HL-60/S4 treated with phorbol 12-myristate 13-acetate at 8.2 ng/mL for 4 days and 3 days (cell line): ENCODE results near the gene SLPI.

Experiments used
- in situ Hi-C: fragments of 300-500 bp; cut with MboI; formaldehyde crosslinking; loops from 2 replicates; pipeline ENCODE4 v1.15.0; 2022; ENCODE audit warnings: low sequenced_read_pairs

The SLPI gene

DNA sequence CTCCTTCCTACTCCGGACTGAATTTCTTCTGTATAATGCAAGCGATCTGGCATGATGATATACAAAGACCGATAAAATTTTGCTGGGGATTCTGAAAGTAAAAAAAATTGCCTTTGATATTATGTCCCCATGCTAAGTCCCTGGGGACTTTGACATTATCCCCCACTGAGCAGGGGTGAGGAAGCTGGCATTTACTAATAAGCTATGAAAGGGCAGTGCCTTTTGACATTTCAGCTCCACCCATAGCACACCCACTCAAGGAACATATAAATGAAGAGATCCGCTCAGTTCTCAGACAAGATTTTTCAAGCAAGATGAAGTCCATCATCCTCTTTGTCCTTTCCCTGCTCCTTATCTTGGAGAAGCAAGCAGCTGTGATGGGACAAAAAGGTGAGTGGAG lies 33.3 kb downstream of the SLPI start, which contains the start of gene SEMG2:
SEMG2 (plus strand) TSS at position 298 of the 400 bp plus-strand sequence; CDS start at position 315, 17 bp downstream.
- in situ Hi-C loops, result no loop called here

DNA sequence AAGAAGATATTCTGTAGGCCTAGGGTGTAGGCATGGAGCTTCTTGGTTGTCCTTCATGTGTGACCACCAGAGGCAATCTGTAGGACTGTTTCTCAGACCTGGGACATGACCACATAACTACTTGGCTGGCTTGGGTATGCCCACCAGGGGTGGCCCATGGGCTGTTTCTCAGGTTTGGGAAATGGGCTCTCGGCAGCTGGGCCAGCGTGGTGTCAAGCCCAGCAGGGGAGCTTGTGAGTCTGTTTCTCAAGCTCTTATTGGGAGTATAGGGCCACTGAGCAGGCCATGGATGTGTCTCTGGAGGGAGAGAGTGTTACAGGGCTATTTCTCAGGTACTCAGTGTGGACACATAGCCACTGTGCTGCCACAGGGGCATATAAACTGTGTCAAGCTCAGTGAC lies 35.7 kb downstream of the SLPI start:
- in situ Hi-C loops, result no loop called here

DNA sequence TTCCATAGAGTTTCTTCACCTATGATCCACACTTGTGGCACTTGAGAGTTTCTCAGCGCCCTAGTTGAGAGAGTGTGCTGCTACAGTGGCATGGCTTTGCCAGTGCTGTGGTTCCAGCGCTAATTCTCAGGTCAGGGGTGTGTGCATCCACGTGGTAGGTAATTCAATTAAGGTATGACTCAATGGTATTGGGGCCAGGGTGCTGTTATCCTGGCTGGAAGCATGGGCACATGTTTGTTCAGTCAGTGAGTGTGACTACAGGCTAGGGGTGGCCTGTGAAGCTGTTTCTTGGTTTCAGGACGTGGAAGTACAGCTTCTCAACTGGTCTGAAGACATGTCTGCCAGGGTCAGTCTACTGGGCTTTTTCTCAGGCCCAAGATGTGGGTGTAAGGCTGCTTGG lies 36.2 kb downstream of the SLPI start:
- in situ Hi-C loops, result no loop called here

DNA sequence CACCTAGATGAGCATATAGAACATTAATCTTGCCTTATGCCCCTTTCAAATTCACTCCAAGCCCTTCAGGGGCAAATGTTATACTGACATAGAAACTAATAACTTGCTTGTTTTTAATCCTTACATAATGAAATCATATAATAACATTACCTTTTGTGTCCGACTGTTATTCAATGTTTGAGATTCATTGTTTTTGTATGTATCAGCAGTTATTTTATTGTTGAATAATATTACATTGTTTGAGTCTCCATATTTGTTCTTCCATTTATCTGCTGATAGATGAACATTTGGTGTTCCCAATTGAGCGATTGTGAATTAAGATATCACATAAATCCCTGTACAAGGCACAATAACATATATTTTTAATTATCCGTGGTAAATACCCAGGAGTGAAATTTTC lies 41.5 kb downstream of the SLPI start:
- in situ Hi-C loops, result no loop called here

DNA sequence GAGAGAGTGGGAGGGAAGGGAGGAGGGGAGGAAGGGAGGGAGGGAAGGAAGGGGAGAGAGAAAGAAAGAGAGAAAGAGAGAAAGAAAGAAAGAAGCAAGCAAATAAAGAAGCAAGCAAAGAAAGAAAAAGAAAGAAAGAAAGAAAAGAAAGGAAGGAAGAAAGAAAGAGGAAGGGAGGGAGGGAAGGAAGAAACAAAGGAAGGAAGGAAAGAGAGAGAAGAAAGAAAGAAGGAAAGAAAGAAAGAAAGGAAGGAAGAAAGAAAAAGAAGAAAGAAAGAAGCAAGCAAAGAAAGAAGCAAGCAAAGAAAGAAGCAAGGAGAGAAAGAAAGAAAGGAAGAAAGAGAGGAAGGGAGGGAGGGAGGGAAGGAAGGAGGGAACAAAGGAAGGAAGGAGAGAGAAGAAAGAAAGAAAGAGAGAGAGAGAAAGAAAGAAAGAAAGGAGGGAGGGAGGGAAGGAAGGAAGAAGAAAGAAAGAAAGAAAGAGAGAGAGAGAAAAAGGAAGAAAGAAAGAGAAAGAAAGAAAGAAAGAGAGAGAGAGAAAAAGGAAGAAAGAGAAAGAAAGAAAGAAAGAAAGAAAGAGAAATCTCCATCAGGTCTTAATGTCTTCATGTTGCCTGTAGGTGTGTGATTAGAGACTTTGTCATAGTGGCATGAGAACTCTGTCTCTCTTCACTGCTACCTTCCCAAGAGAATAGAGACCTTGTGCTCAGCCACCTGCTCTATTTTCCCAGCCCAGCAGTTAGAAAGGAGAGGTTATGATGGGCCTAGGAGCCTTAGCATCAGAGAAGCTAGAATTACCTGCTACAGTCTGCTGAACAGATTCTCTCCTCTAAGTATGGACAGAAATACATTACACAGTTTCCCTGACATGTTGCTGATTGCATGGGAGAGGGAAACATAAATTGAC lies 42.5 kb downstream of the SLPI start:
- in situ Hi-C loops, result no loop called here

DNA sequence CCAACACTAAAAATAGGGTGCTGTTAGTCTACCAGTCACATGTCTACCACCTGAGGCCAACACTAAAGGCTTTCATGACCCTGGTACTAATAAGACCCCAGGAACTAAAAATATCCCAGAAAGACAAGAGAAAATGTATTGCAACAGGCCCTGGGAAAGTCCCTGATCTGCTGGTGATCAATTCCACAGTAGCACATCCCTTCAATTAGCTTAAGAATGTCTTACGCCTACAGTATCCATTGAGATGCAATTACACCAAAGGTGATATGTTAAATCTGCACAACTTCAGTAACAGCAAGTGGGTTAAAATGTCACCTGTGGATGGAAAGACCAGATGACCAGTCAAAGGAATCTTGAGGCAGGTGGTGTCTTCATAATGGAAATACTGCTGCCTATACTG lies 44.4 kb downstream of the SLPI start:
- in situ Hi-C loops, result no loop called here

DNA sequence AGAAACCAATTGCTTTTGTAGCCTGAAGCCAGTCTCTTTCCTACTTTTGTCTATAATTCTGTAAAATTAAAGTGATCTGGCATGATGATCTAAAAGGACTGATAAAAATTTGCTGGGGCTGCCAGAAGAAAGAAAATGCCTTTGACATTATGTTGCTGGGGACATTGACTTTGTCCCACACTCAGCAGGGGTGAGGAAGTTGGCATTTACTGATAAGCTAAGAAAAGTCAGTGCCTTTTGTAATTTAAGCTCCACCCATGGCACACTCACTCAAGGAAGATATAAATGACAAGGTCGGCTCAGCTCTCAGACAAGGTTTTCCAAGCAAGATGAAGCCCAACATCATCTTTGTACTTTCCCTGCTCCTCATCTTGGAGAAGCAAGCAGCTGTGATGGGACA lies 47.6 kb downstream of the SLPI start, which contains the start of gene SEMG1:
SEMG1 (plus strand) TSS at position 309 of the 400 bp plus-strand sequence; CDS start at position 330, 21 bp downstream.
- in situ Hi-C loops, result no loop called here
